OCI-LY3 (cell line): Measurements from ENCODE around the gene MRAP2.
A peak's percentile ranks its signal among the peaks of the same experiment; 100 is the strongest.

Source experiments
- H2AFZ ChIP-seq: fragments of 200-600, 300-600 bp; shearing (Covaris generic); 2 replicates; pipeline ENCODE4 v1.6.0; 2014; ENCODE audit warnings: antibody characterized with exemption, low read depth, low read length
- H3K27ac ChIP-seq: fragments of 200-600, 300-600 bp; sonication (generic); 2 replicates; pipeline ENCODE4 v1.5.1; 2014; ENCODE audit warnings: mild to moderate bottlenecking, low read length, moderate library complexity, mixed read lengths
- H3K27me3 ChIP-seq: fragments of 200-600, 300-600 bp; sonication (generic); 2 replicates; pipeline ENCODE4 v1.6.1; 2014; ENCODE audit warnings: low read depth, low read length, mixed read lengths
- H3K36me3 ChIP-seq: fragments of 200-600, 300-600 bp; sonication (generic); replicated peaks from 2 replicates; pipeline ENCODE3; 2014; ENCODE audit warnings: low read depth, low read length, mixed read lengths
- H3K4me1 ChIP-seq: fragments of 300-600, 200-600 bp; sonication (generic); 2 replicates; pipeline ENCODE4 v1.6.1; 2014; ENCODE audit warnings: low read length, mixed read lengths
- H3K4me2 ChIP-seq: fragments of 200-600, 300-600 bp; sonication (generic); 2 replicates; pipeline ENCODE4 v1.6.1; 2014; ENCODE audit warnings: low read length, mixed read lengths
- H3K4me3 ChIP-seq: fragments of 300-600, 200-600 bp; sonication (generic); 2 replicates; pipeline ENCODE4 v1.5.1; 2014; ENCODE audit warnings: antibody characterized with exemption, mild to moderate bottlenecking, low read length, moderate library complexity
- H3K79me2 ChIP-seq: fragments of 300-600, 200-600 bp; shearing (Covaris generic); 2 replicates; pipeline ENCODE4 v1.6.1; 2014; ENCODE audit warnings: mild to moderate bottlenecking, low read length, mixed read lengths
- H3K9ac ChIP-seq: fragments of 300-600, 200-600 bp; shearing (Covaris generic); 2 replicates; pipeline ENCODE4 v1.6.0; 2014; ENCODE audit warnings: mild to moderate bottlenecking, low read length, moderate library complexity
- H3K9me3 ChIP-seq: fragments of 200-600, 300-600 bp; shearing (Covaris generic); 2 replicates; pipeline ENCODE4 v1.6.1; 2014; ENCODE audit warnings: low read length, mixed read lengths; ENCODE audit not compliant: insufficient read depth
- H4K20me1 ChIP-seq: fragments of 200-600, 300-600 bp; sonication (generic); 2 replicates; pipeline ENCODE4 v1.6.1; 2016; ENCODE audit warnings: low read length, mixed read lengths; ENCODE audit not compliant: insufficient read depth
- EZH2phosphoT487 ChIP-seq: fragments of 200-600 bp; shearing (Covaris generic); IDR thresholded peaks from 2 replicates; pipeline ENCODE4 v1.6.1; 2018; ENCODE audit warnings: antibody characterized with exemption, mixed run types, low read depth
- TF ChIP-seq, protein P1 (sequence below): fragments of 200-600, 300-600 bp; sonication (generic); IDR thresholded peaks from 2 replicates; pipeline ENCODE4 v1.5.1; 2014; ENCODE audit warnings: antibody characterized with exemption, low read length, low read depth

MRAP2 gene

DNA sequence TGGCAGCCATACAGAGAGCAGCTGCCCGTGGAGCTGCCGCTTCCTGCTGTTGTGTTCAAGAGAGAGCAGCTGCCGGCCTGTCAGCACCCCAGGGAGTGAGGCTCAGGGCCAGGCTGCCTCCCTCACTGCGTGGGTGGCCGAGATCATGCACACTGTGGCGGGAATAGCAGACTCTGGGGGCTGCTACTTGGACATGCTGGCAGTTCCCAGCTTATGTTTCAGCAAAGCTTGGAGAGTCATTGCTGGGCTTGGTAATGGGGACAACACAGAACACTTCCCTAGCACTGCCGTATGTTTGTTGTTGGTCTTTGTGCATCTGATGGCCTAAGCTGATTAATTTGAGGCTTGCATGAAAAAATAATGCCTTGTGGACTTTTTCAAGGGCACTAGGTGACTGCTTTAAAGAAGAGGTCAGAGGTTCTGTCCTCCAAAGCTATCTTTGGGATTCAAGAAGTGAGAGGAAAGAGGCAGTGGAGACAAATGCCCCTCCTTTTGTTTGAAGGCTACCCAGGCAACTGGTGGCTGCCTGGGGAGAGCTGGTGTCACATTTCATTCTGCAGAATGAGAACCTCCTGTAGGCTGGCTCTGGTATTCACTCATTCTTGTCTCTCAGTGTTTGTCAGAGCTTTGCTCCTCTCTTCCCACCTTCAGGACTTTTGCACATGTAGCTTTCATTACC is 18.8 kb downstream of the MRAP2 start:
- H3K27me3 ChIP-seq = no peaks in the 10 kb centered on the region

DNA sequence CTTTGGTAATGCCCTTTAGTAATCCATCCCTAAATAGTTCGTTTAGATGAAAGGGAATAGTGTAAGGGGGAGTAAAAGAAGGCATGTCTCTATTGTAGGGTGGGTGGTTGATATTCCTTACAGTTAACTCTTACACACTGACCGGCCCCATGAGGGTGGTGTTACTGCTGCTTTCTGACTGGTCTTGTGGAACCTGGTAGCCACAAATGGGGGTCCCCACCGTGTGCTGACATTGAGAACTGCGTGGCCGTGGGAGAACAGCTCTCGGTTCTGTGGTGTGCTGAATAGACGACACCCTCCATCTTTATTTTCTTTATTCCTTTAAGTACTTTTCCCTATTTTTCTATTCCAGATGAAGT is 19.3 kb downstream of the MRAP2 start:
- no peaks in the 10 kb centered on the region for H3K36me3 ChIP-seq
- H3K4me2 ChIP-seq = peak overlapping the region; percentile 81; the same call in 1 of the 2 replicates

More for the DNA sequence above, 18.8 kb downstream of the MRAP2 start:
- Histone ChIP-seq H3K4me3 (peak overlapping the region; percentile 54), H4K20me1 (no peaks in the 10 kb centered on the region), H3K79me2 (no peaks in the 10 kb centered on the region), H3K4me2 (peak overlapping the region; percentile 81), H3K4me1 (peaks cover 26% of the 10 kb centered on the region), H3K36me3 (no peaks in the 10 kb centered on the region), H3K9me3 (no peaks in the 10 kb centered on the region), H3K27ac (no peak overlapping the region), H2AFZ (peak overlapping the region; percentile 88), H3K9ac (peak overlapping the region; percentile 42)
- TF ChIP-seq, protein P1, sequence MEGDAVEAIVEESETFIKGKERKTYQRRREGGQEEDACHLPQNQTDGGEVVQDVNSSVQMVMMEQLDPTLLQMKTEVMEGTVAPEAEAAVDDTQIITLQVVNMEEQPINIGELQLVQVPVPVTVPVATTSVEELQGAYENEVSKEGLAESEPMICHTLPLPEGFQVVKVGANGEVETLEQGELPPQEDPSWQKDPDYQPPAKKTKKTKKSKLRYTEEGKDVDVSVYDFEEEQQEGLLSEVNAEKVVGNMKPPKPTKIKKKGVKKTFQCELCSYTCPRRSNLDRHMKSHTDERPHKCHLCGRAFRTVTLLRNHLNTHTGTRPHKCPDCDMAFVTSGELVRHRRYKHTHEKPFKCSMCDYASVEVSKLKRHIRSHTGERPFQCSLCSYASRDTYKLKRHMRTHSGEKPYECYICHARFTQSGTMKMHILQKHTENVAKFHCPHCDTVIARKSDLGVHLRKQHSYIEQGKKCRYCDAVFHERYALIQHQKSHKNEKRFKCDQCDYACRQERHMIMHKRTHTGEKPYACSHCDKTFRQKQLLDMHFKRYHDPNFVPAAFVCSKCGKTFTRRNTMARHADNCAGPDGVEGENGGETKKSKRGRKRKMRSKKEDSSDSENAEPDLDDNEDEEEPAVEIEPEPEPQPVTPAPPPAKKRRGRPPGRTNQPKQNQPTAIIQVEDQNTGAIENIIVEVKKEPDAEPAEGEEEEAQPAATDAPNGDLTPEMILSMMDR = no peak
- TF ChIP-seq EZH2phosphoT487 = no peak

DNA sequence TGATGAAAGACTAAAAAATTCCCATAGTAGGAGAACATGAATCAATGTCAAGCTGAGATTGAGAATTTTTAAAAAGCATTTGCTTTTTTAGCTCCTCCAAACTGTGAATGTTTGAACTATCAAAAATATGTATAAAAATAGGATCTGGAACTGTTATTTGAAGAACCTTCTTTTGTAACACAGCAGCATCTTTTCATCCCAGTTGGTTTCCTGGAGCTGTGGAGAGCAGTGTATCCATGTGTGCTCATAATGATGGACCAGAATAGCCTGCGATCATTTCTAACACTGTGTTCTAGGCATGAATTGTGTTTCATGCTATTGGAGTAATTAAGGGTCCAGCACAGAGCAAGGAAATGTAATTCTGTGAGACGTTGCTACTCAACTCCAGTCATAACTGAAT is 22.1 kb downstream of the MRAP2 start:
- H3K4me1 ChIP-seq = peaks cover 18% of the 10 kb centered on the region
- no peak overlapping the region for H2AFZ ChIP-seq
- no peaks in the 10 kb centered on the region for H3K79me2 ChIP-seq
- H3K27ac ChIP-seq = no peak overlapping the region
- no peaks in the 10 kb centered on the region for H3K36me3 ChIP-seq
- no peaks in the 10 kb centered on the region for H3K27me3 ChIP-seq
- no peaks in the 10 kb centered on the region for H4K20me1 ChIP-seq
- no peak overlapping the region for H3K9ac ChIP-seq
- no peak for TF ChIP-seq EZH2phosphoT487
- TF ChIP-seq, protein P1 = no peak
- H3K4me2 ChIP-seq = no peak overlapping the region
- no peak overlapping the region for H3K4me3 ChIP-seq
- H3K9me3 ChIP-seq = no peaks in the 10 kb centered on the region

More for the DNA sequence above, 19.3 kb downstream of the MRAP2 start:
- Histone ChIP-seq H3K79me2 (no peaks in the 10 kb centered on the region), H3K9me3 (no peaks in the 10 kb centered on the region), H3K27ac (no peak overlapping the region), H4K20me1 (no peaks in the 10 kb centered on the region), H3K27me3 (no peaks in the 10 kb centered on the region), H2AFZ (peak overlapping the region; percentile 88; the same call in 1 of the 2 replicates), H3K9ac (no peak overlapping the region), H3K4me1 (peaks cover 26% of the 10 kb centered on the region), H3K4me3 (no peak overlapping the region)
- TF ChIP-seq, protein P1 = no peak
- no peak for TF ChIP-seq EZH2phosphoT487

DNA sequence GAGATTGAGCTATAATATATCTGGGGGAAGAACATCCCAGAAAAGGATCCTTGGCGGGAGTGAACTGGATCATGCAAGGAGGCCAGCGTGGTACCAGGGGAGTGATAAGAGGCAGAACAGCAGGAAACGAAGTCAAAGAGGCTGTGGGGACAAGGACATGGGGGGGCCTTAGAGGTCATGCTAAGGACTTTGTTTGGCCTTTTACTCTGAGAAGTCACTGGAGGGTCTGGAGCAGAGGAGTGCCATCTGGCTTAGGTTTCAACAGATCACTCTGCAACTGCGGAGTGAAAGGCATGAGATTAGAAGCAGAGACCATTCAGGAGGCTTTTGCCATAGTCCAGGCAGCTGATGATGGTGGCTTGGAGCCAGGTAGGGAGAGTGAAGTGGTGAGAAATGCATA is 24.3 kb downstream of the MRAP2 start:
- Histone ChIP-seq H3K79me2 (no peaks in the 10 kb centered on the region), H2AFZ (no peak overlapping the region), H3K36me3 (no peaks in the 10 kb centered on the region), H3K27me3 (no peaks in the 10 kb centered on the region), H3K9ac (no peak overlapping the region), H3K4me1 (peaks cover under 1% of the 10 kb centered on the region; the same call in 1 of the 2 replicates), H3K4me2 (no peak overlapping the region), H4K20me1 (no peaks in the 10 kb centered on the region), H3K4me3 (no peak overlapping the region), H3K9me3 (no peaks in the 10 kb centered on the region), H3K27ac (no peak overlapping the region)
- TF ChIP-seq, protein P1 = no peak
- no peak for TF ChIP-seq EZH2phosphoT487
